ENCODE results near the gene IRX1.

GRCh38 chr5:3606121-3606831, 10.6 kb downstream of the IRX1 start:
- no peak for TF ChIP-seq POLR2A (IDR thresholded peaks at IDR 0.05)
- no peak for TF ChIP-seq CTCF (IDR thresholded peaks at IDR 0.05)

Measured in lower leg skin (tissue), 3 donors.